Suprapubic skin (tissue), 3 donors: ENCODE measurements around the gene ZC3H12A.

Experiments
- EP300 ChIP-seq: sonication (generic); formaldehyde crosslinking; IDR thresholded peaks from one replicate; pipeline ENCODE4 v1.6.1; 2017; ENCODE audit warnings: antibody characterized with exemption
- POLR2A ChIP-seq, 2 donors: fragments of 450-650 bp; IDR thresholded peaks; one replicate each; pipeline ENCODE4 v1.6.1; 2017; ENCODE audit warnings: antibody characterized with exemption in 2 of 2, mild to moderate bottlenecking in 2 of 2, moderate library complexity in 2 of 2
- TF ChIP-seq, protein P1 (sequence below), 2 donors: fragments of 200-600 bp in 1 of 2; fragments of 450-650 bp in 1 of 2; sonication (generic) in 1 of 2; IDR thresholded peaks; one replicate each; pipeline ENCODE4 v1.5.1; 2016 to 2019; ENCODE audit warnings: antibody characterized with exemption in 2 of 2, mild to moderate bottlenecking in 1 of 2, moderate library complexity in 1 of 2

DNA sequence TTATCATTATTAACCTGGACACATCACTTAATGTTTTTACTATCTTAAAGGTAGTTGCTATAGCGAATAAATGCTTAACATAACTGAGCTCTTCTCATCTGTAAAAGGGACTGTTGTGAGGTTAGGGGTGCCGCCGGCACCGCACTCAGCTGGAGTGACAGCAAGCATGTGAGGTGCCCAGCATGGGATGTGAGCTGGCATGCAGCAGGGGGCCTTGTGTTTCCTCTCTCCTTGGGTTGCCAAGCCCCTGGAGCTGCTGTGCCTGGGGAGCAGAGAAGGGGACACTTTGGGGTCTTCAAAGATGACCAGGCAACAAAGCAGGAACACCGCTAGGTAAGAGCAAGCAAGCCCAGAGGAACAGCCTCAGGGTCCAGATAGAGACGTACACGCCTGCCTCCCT lies 2.1 kb upstream of the ZC3H12A start:
- TF ChIP-seq POLR2A (IDR thresholded peaks at IDR 0.05): no peak
- TF ChIP-seq, protein P1, sequence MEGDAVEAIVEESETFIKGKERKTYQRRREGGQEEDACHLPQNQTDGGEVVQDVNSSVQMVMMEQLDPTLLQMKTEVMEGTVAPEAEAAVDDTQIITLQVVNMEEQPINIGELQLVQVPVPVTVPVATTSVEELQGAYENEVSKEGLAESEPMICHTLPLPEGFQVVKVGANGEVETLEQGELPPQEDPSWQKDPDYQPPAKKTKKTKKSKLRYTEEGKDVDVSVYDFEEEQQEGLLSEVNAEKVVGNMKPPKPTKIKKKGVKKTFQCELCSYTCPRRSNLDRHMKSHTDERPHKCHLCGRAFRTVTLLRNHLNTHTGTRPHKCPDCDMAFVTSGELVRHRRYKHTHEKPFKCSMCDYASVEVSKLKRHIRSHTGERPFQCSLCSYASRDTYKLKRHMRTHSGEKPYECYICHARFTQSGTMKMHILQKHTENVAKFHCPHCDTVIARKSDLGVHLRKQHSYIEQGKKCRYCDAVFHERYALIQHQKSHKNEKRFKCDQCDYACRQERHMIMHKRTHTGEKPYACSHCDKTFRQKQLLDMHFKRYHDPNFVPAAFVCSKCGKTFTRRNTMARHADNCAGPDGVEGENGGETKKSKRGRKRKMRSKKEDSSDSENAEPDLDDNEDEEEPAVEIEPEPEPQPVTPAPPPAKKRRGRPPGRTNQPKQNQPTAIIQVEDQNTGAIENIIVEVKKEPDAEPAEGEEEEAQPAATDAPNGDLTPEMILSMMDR (IDR thresholded peaks at IDR 0.05): no peak
- no peak for TF ChIP-seq EP300
